Endothelial cell of umbilical vein (primary cell): ENCODE results near the gene VSIG10. TPM values are rescaled to one million over a fixed set of nuclear protein-coding genes. Genes with fewer than 3 reads are reported as not detected.

ENCODE experiments used
- BruUV-seq: library from RNA; stranded (reverse); fragments of 400-500 nt; replicated peaks from 2 replicates; lab custom pipeline; 2021; lab: Mats Ljungman, UMichigan
- CTCF ChIA-PET: fragments of 300-600, 350-600 bp; sonication (Branson Sonifier 250); formaldehyde crosslinking; loops from one replicate; lab custom pipeline; 2021; ENCODE audit warnings: antibody characterized with exemption, inconsistent platforms; lab: Charles Lee
- POLR2A ChIA-PET: fragments of 300-600, 350-600 bp; sonication (Branson Sonifier 250); formaldehyde crosslinking; loops from one replicate; lab custom pipeline; 2021; ENCODE audit warnings: antibody characterized with exemption, inconsistent platforms; lab: Charles Lee
- DNase-seq: peaks from one replicate; pipeline ENCODE4 v3.0.0-alpha.2; 2011; ENCODE audit warnings: low read depth, low spot score
- FAIRE-seq: peaks from 2 replicates; lab custom pipeline; 2011; peaks lifted over from hg19 to GRCh38; lab: Jason Lieb, UNC
- H2AFZ ChIP-seq: 2 replicates; pipeline ENCODE4 v1.6.0; 2012; ENCODE audit warnings: low read depth, low read length, control low read depth, inconsistent platforms
- H3K27ac ChIP-seq: 2 replicates; pipeline ENCODE4 v1.5.1; 2011; ENCODE audit warnings: low read depth, mild to moderate bottlenecking, control low read depth, low read length, moderate library complexity; ENCODE audit not compliant: insufficient read depth
- H3K27me3 ChIP-seq, 2 experiments: 2 replicates each; pipeline versions ENCODE4 v1.6.0 to v1.6.1; 2011; ENCODE audit warnings: low read length in 2 of 2, mixed read lengths in 1 of 2; ENCODE audit not compliant: control insufficient read depth in 2 of 2, insufficient read depth in 2 of 2
- H3K36me3 ChIP-seq, 2 experiments: 2 replicates in 1 of 2; 3 replicates in 1 of 2; pipeline ENCODE4 v1.5.1; 2011; ENCODE audit warnings: low read length in 2 of 2, mild to moderate bottlenecking in 1 of 2, moderate library complexity in 1 of 2; ENCODE audit not compliant: control insufficient read depth in 2 of 2, insufficient read depth in 2 of 2; ENCODE audit errors: extremely low read depth in 1 of 2
- H3K4me1 ChIP-seq: 3 replicates; pipeline ENCODE4 v1.5.1; 2011; ENCODE audit warnings: mild to moderate bottlenecking, low read length; ENCODE audit not compliant: control insufficient read depth, insufficient read depth; ENCODE audit errors: extremely low read depth
- H3K4me2 ChIP-seq: 2 replicates; pipeline ENCODE4 v1.6.1; 2011; ENCODE audit warnings: low read length, control low read depth, mixed read lengths; ENCODE audit not compliant: insufficient read depth
- H3K4me3 ChIP-seq, 3 experiments: fragments of 200-600 bp in 1 of 3; sonication (generic), shearing (Covaris generic) in 1 of 3; replicated peaks in 1 of 3; 2 replicates each; pipeline ENCODE4 v1.5.1; 2011 to 2016; ENCODE audit warnings: control low read depth in 3 of 3, low read length in 3 of 3, mild to moderate bottlenecking in 2 of 3, inconsistent platforms in 1 of 3, low read depth in 1 of 3, moderate library complexity in 1 of 3; ENCODE audit not compliant: insufficient read depth in 1 of 3
- H3K79me2 ChIP-seq: 2 replicates; pipeline ENCODE4 v1.6.0; 2012; ENCODE audit warnings: low read length, inconsistent platforms; ENCODE audit not compliant: control insufficient read depth, insufficient read depth
- H3K9ac ChIP-seq: replicated peaks from 2 replicates; pipeline ENCODE3; 2011; ENCODE audit warnings: low read length, control low read depth; ENCODE audit not compliant: insufficient read depth; ENCODE audit errors: extremely low read depth
- H3K9me1 ChIP-seq: replicated peaks from 3 replicates; pipeline ENCODE4 v1.6.0; 2011; ENCODE audit warnings: mild to moderate bottlenecking, low read length; ENCODE audit not compliant: control insufficient read depth, insufficient read depth; ENCODE audit errors: extremely low read depth
- H3K9me3 ChIP-seq: replicated peaks from 2 replicates; pipeline ENCODE4 v1.5.1; 2012; ENCODE audit warnings: low read length, inconsistent platforms; ENCODE audit not compliant: control insufficient read depth, insufficient read depth
- H4K20me1 ChIP-seq: replicated peaks from 2 replicates; pipeline ENCODE3; 2011; ENCODE audit warnings: mild to moderate bottlenecking, low read length; ENCODE audit not compliant: control insufficient read depth, insufficient read depth; ENCODE audit errors: extremely low read depth
- EZH2 ChIP-seq: IDR thresholded peaks from 2 replicates; pipeline ENCODE4 v1.6.1; 2012; ENCODE audit warnings: borderline replicate concordance, low read depth, mild to moderate bottlenecking, moderate library complexity, low read length, inconsistent platforms; ENCODE audit not compliant: severe bottlenecking
- FOS ChIP-seq: IDR thresholded peaks from 2 replicates; pipeline ENCODE4 v1.6.1; 2011; ENCODE audit warnings: mild to moderate bottlenecking, low read length, moderate library complexity, borderline replicate concordance; ENCODE audit not compliant: insufficient read depth
- GATA2 ChIP-seq: IDR thresholded peaks from 2 replicates; pipeline ENCODE4 v1.7.0; 2011; ENCODE audit warnings: low read depth, mild to moderate bottlenecking, moderate library complexity, mixed read lengths, low read length; ENCODE audit not compliant: insufficient read length, insufficient read depth
- JUN ChIP-seq: IDR thresholded peaks from 2 replicates; pipeline ENCODE4 v1.6.1; 2011; ENCODE audit warnings: borderline replicate concordance, low read depth; ENCODE audit not compliant: insufficient read length, insufficient read depth
- MYC ChIP-seq: IDR thresholded peaks from one replicate; pipeline ENCODE4 v1.6.1; 2011; ENCODE audit warnings: mild to moderate bottlenecking, low read depth, low read length
- POLR2A ChIP-seq: IDR thresholded peaks from 2 replicates; pipeline ENCODE4 v1.6.1; 2012; ENCODE audit warnings: low read depth, mild to moderate bottlenecking, control low read depth, low read length
- POLR2AphosphoS5 ChIP-seq: IDR thresholded peaks from 2 replicates; pipeline ENCODE4 v1.6.1; 2012; ENCODE audit warnings: low read depth, mild to moderate bottlenecking, control low read depth, low read length, moderate library complexity; ENCODE audit not compliant: insufficient read depth
- dilution Hi-C: fragments of 300-500 bp; cut with MboI; formaldehyde crosslinking; loops from one replicate; pipeline ENCODE4 v1.15.0; 2019; ENCODE audit warnings: low sequenced_read_pairs; ENCODE audit not compliant: extremely low pct_ligation_motif_present
- intact Hi-C: fragments of 100-400 bp; cut with micrococcal nuclease; formaldehyde crosslinking; loops from one replicate; pipeline ENCODE4 v1.10.0; 2022
- polyA plus RNA-seq, 4 experiments: library from polyadenylated mRNA; depleted of rRNA in 3 of 4; stranded (reverse) in 3 of 4; unstranded in 1 of 4; fragments of >200 nt; gene quantifications; 2 replicates each; pipeline versions ENCODE4 v1.2.1 to v1.2.3, GENCODE V29; 2011 to 2012; ENCODE audit warnings: missing spikeins in 1 of 4
- total RNA-seq: library from RNA; stranded (reverse); gene quantifications from 2 replicates; pipeline ENCODE4 v1.2.3, GENCODE V29; 2021
- TF ChIP-seq, protein P1 (sequence below), 2 donors: IDR thresholded peaks; 1 replicate in 1 of 2; 2 replicates in 1 of 2; pipeline ENCODE4 v1.5.1; 2011; ENCODE audit warnings: low read length in 2 of 2, mild to moderate bottlenecking in 2 of 2, moderate library complexity in 2 of 2, control low read depth in 1 of 2, inconsistent platforms in 1 of 2, low read depth in 1 of 2; ENCODE audit not compliant: insufficient read depth in 1 of 2; ENCODE audit errors: extremely low read depth in 1 of 2
- TF ChIP-seq, protein P2 (sequence below): IDR thresholded peaks from 2 replicates; pipeline ENCODE4 v1.6.1; 2011; ENCODE audit not compliant: insufficient read depth, insufficient read length

The VSIG10 gene
- total and polyA plus RNA-seq, 2 donors (not counting 3 experiments of a cell fraction or from before 2014, with no cell fraction given) = 16.3 to 38.4 TPM

DNA sequence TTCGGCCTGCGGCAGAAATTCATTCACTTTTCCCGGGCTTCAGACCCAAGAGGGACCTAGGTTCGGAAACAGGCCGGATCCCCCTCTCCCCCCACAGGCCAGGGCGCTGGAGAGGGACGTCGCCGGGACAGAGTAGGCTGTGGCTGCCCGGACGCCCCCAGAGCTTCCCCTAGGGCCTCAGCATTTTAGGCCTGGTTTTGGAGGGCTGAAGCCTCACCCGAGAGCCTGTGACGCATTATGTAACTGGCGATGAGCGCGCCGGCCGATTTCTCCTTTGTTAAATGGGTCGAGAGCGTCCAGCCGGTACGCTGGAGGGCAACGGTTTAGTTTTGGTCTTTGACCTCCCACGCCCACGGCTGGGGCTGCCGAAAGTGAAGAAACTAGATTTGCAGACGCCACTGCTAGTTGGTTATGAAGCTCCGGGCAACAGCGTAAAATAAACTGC lies 32.8 kb upstream of the VSIG10 start:
- CTCF ChIA-PET = interaction anchor here (0.7 to 1.4 kb wide), 10 partner anchors 9 to 261 kb away, joined by 3 to 17 read pairs (median 6); partner anchors contain the start of gene SUDS3
- no peak for FAIRE-seq

More for the DNA sequence above, 32.8 kb upstream of the VSIG10 start:
- Histone ChIP-seq H3K4me1 (peaks cover 4% of the 10 kb centered on the region), H3K4me2 (peak overlapping the region; percentile 77), H3K27me3 (no peaks in the 10 kb centered on the region), H3K36me3 (peaks cover 6 to 13% of the 10 kb centered on the region in 2 experiments), H3K9ac (peak overlapping the region; percentile 72), H2AFZ (peak overlapping the region; percentile 71), H3K9me1 (no peaks in the 10 kb centered on the region), H3K27ac (peak overlapping the region; percentile 49), H3K4me3 (peak overlapping the region; percentile 30 to 82 (median 75)), H3K79me2 (peaks cover 15% of the 10 kb centered on the region), H3K9me3 (no peaks in the 10 kb centered on the region), H4K20me1 (no peaks in the 10 kb centered on the region)
- POLR2A ChIA-PET = interaction anchor here (0.8 kb wide), 1 partner anchor 120 kb away, joined by 3 read pairs; the partner anchor contains the start of gene RFC5
- DNase-seq = peak; percentile 45
- intact Hi-C loops (loop anchor here (1.0 to 5.0 kb wide), 6 partner anchors 11 to 259 kb away; partner anchors contain the start of genes RFC5 and VSIG10), dilution Hi-C loops (no loop called here)
- no TSS peak for BruUV-seq
- no peak for TF ChIP-seq FOS
- TF ChIP-seq JUN = no peak
- TF ChIP-seq, protein P1, sequence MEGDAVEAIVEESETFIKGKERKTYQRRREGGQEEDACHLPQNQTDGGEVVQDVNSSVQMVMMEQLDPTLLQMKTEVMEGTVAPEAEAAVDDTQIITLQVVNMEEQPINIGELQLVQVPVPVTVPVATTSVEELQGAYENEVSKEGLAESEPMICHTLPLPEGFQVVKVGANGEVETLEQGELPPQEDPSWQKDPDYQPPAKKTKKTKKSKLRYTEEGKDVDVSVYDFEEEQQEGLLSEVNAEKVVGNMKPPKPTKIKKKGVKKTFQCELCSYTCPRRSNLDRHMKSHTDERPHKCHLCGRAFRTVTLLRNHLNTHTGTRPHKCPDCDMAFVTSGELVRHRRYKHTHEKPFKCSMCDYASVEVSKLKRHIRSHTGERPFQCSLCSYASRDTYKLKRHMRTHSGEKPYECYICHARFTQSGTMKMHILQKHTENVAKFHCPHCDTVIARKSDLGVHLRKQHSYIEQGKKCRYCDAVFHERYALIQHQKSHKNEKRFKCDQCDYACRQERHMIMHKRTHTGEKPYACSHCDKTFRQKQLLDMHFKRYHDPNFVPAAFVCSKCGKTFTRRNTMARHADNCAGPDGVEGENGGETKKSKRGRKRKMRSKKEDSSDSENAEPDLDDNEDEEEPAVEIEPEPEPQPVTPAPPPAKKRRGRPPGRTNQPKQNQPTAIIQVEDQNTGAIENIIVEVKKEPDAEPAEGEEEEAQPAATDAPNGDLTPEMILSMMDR (IDR thresholded peaks at IDR 0.05; ENCODE audit: extremely low read depth in 1 of 2, insufficient read depth in 1 of 2, low read depth in 1 of 2, low read length in 2 of 2) = no peak
- TF ChIP-seq GATA2 = no peak
- TF ChIP-seq POLR2A = no peak
- TF ChIP-seq, protein P2, sequence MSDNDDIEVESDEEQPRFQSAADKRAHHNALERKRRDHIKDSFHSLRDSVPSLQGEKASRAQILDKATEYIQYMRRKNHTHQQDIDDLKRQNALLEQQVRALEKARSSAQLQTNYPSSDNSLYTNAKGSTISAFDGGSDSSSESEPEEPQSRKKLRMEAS = no peak
- no peak for TF ChIP-seq EZH2
- TF ChIP-seq POLR2AphosphoS5 = no peak
- TF ChIP-seq MYC = no peak
